HG02870 (cell line): ENCODE measurements around the gene PSMB2.

Experiments used
- ATAC-seq: cut with Tn5 transposase; IDR thresholded peaks from one replicate; pipeline ENCODE4 v1.9.1; 2021; ENCODE audit warnings: mild to moderate bottlenecking, moderate library complexity; ENCODE audit not compliant: unreplicated experiment

Gene PSMB2

DNA sequence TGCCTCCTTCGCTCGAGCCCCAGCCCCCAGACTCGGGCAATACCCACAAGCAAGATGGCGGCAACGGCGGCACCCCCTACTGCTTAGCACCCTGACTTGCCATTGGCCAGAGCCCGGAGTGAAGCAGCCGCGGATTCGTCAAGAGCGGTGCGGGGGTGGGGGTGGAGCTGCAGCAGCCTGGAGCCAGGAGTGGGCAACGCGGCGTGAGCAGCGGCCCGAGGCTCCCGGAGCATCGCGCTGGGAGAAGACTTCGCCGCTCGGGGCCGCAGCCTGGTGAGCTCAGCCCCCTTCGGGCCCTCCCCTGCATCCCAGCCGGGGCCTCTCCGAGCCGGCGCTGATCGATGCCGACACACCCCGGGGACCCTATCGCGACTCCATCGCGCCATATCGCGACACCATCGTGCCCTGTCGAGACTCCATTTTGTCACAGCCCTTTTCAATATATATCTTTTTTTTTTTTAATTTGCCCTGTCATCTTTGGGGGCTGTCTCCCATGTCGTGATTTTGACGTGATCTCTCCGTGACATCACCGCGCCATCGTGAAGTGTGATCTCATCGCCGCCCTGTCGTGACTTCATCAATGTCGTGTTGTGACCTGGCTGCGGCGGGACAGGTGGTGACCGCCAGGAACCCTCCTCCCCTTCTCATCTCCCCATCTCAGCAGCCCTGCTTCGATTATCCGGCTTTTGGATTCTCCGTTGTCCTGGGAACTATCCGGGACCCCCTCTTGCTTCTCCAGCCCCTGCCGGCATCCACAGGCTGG, 83.5 kb downstream of the PSMB2 start, which contains the start of gene NCDN:
Gene NCDN (plus strand): TSS at position 189 of the 763 bp plus-strand sequence. CDS start 392 bp downstream, at position 581.
- ATAC-seq = peak; percentile 79

DNA sequence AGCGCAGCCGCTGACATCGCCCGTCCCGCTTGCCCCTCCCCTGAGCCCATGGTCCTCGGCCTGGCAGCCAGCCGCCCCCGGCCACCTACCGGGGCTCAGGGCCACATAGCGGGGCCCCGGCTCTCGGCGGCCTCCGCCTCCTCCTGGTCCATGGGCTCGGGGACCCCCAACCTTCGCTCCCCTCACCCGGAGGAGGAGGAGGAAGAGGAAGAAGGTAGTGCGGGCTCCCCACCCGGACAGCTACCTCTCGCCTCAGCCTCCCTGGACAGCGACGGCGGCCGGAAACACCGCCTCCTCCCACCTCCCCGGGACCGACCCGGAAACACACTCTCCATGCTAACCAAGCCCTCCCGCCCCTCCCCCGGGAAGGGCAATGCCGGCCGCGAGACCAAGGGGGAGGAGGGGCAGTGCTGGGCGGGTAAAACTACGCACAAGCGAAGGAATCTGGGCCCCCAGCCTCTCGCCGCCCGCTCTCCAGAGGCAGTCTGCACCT, 84.2 kb downstream of the PSMB2 start, which contains the start of gene KIAA0319L:
Gene KIAA0319L (minus strand): TSS at position 286 of the 493 bp plus-strand sequence. CDS start 2,912 bp downstream, outside the sequence.
- peak; percentile 76 for ATAC-seq

GRCh38 chr1:35556484-35557117, 84.7 kb downstream of the PSMB2 start:
- no peak for ATAC-seq

DNA sequence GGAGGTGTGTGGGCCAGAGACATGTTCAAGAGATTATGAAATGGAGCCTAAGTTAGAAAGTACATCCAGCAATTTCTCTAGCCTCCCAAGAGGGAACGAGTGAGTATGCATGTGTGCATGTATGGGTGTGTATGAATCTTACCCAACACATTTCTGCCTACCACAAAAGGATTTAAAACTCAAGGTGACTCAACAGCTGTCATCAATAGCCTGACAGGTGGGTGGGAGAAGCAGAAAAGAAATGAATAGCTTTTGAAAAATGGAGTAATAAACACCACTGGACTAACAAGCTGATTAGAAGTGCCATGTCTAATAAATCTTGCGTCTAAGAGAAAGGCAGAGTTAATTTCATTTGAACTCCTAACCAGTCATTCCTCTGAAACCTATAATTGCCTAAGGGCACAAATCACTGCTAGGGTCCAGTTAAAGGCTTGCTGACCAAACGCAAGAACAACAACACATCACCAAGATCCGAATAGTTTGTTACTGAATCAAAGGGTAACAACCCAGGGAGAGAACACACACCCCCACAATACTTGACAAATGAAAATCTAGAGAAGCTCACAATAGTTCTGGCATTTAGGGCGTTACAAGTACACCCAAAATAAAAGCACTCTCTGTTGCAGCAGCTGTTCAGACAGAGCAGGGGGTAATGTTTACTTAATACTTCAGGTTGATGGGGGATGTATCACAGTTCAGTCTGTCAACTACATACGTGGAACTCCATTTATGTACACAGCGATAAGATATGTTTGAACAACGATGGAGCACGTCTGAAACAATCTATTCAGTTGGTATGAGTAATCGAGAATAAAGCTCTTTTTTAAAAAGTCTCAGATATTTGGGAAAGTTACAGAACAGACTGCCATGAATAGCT, 85.5 kb downstream of the PSMB2 start:
- ATAC-seq = no peak

GRCh38 chr1:35555212-35555584, 86.1 kb downstream of the PSMB2 start:
- ATAC-seq = no peak

- ATAC-seq = no peak
Measured at GRCh38 chr1:35554266-35555211, 86.8 kb downstream of the PSMB2 start.

DNA sequence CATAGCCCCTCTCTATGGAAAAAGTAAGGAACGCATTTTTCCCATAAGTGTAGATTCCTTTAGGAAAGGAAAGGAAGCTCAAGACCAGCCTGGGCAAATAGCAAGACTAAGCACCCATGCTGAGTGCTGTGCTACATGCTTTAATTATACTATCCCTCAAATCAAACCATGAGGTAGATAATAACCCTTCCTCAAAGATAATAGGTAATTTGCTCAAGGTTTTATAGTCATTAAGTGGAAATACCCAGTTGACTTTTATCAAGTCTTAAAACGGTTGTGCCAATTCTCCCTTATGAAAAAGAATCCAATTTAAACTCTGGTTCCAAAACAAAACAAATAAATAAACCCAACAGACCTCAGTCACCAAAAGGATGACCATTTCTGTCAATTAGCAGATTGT, 87.5 kb downstream of the PSMB2 start:
- ATAC-seq = no peak
